ENCODE measurements around the gene SPRN. TPM values are rescaled to one million over a fixed set of nuclear protein-coding genes. Genes with fewer than 3 reads are reported as not detected.

SPRN gene
- total RNA-seq, 1 donor = 0.18 TPM

- no peak overlapping the region for H3K4me3 ChIP-seq (ENCODE audit: low read depth, low read length)
- TF ChIP-seq CTCF (IDR thresholded peaks at IDR 0.05; ENCODE audit: insufficient read depth, low read length) = no peak
- DNase-seq (ENCODE audit: low read depth) = no peak
These were observed 22.9 kb downstream of the SPRN start for GRCh38 chr10:133401500-133401899.

GRCh38 chr10:133400624-133401424, 23.6 kb downstream of the SPRN start:
- no peak overlapping the region for H3K4me3 ChIP-seq (ENCODE audit: low read depth, low read length)
- no peak for TF ChIP-seq CTCF (IDR thresholded peaks at IDR 0.05; ENCODE audit: insufficient read depth, low read length)
- DNase-seq (ENCODE audit: low read depth) = no peak

GRCh38 chr10:133399123-133399601, 25.3 kb downstream of the SPRN start:
- no peak for TF ChIP-seq CTCF (IDR thresholded peaks at IDR 0.05; ENCODE audit: insufficient read depth, low read length)
- no peak overlapping the region for H3K4me3 ChIP-seq (ENCODE audit: low read depth, low read length)
- DNase-seq (ENCODE audit: low read depth) = no peak

- H3K4me3 ChIP-seq (ENCODE audit: low read depth, low read length) = no peak overlapping the region
- no peak for TF ChIP-seq CTCF (IDR thresholded peaks at IDR 0.05; ENCODE audit: insufficient read depth, low read length)
- no peak for DNase-seq (ENCODE audit: low read depth)
These were observed 26.5 kb downstream of the SPRN start for GRCh38 chr10:133397938-133398337.

GRCh38 chr10:133396035-133396624, 28.3 kb downstream of the SPRN start:
- no peak for DNase-seq (ENCODE audit: low read depth)
- TF ChIP-seq CTCF (IDR thresholded peaks at IDR 0.05; ENCODE audit: insufficient read depth, low read length) = no peak
- no peak overlapping the region for H3K4me3 ChIP-seq (ENCODE audit: low read depth, low read length)

GRCh38 chr10:133394801-133395221, 29.6 kb downstream of the SPRN start:
- no peak for DNase-seq (ENCODE audit: low read depth)
- H3K4me3 ChIP-seq (ENCODE audit: low read depth, low read length) = peak overlapping the region; percentile 90
- no peak for TF ChIP-seq CTCF (IDR thresholded peaks at IDR 0.05; ENCODE audit: insufficient read depth, low read length)

All from fibroblast of the aortic adventitia (primary cell).